ENCODE data around the gene GJC1.
"Not testable (repeated sequence)": the region's sequence is repeated elsewhere in the genome, so short reads cannot be mapped to it uniquely, and the experiment has no call there.

The GJC1 gene

GRCh38 chr17:44759086-44759915 lies 70.8 kb downstream of the GJC1 start:
- peak overlapping the region; percentile 9 for H3K4me3 Mint-ChIP-seq
- peaks cover 34% of the 10 kb centered on the region for H3K27me3 Mint-ChIP-seq (ENCODE audit: low read depth)
- no peaks in the 10 kb centered on the region for H3K9me3 Mint-ChIP-seq
- H3K4me1 Mint-ChIP-seq (ENCODE audit: low read depth), result no peaks in the 10 kb centered on the region
- no peak for DNase-seq (ENCODE audit: low spot score)
- H3K27ac Mint-ChIP-seq, result no peak overlapping the region
- H3K36me3 Mint-ChIP-seq (ENCODE audit: low read depth), result no peaks in the 10 kb centered on the region

GRCh38 chr17:44758414-44759085 lies 71.5 kb downstream of the GJC1 start, which contains the start of gene ADAM11:
Gene ADAM11, plus strand, starts transcription at chr17:44758988. Its CDS starts 212 bp downstream, at chr17:44759200.
- H3K9me3 Mint-ChIP-seq, result no peaks in the 10 kb centered on the region
- H3K27ac Mint-ChIP-seq, result no peak within 1 kb of the TSS
- H3K4me3 Mint-ChIP-seq, result peak within 1 kb of the TSS; percentile 59
- no peaks in the 10 kb centered on the region for H3K36me3 Mint-ChIP-seq (ENCODE audit: low read depth)
- no peaks in the 10 kb centered on the region for H3K4me1 Mint-ChIP-seq (ENCODE audit: low read depth)
- DNase-seq (ENCODE audit: low spot score), result no peak
- peaks cover 31% of the 10 kb centered on the region for H3K27me3 Mint-ChIP-seq (ENCODE audit: low read depth)

- no peak for DNase-seq (ENCODE audit: low spot score)
- no peak overlapping the region for H3K27ac Mint-ChIP-seq
- no peaks in the 10 kb centered on the region for H3K36me3 Mint-ChIP-seq (ENCODE audit: low read depth)
- H3K4me3 Mint-ChIP-seq, result peak overlapping the region; percentile 59
- no peaks in the 10 kb centered on the region for H3K4me1 Mint-ChIP-seq (ENCODE audit: low read depth)
- no peaks in the 10 kb centered on the region for H3K9me3 Mint-ChIP-seq
- peaks cover 30% of the 10 kb centered on the region for H3K27me3 Mint-ChIP-seq (ENCODE audit: low read depth)
These were observed 72.1 kb downstream of the GJC1 start for GRCh38 chr17:44757918-44758413.

DNA sequence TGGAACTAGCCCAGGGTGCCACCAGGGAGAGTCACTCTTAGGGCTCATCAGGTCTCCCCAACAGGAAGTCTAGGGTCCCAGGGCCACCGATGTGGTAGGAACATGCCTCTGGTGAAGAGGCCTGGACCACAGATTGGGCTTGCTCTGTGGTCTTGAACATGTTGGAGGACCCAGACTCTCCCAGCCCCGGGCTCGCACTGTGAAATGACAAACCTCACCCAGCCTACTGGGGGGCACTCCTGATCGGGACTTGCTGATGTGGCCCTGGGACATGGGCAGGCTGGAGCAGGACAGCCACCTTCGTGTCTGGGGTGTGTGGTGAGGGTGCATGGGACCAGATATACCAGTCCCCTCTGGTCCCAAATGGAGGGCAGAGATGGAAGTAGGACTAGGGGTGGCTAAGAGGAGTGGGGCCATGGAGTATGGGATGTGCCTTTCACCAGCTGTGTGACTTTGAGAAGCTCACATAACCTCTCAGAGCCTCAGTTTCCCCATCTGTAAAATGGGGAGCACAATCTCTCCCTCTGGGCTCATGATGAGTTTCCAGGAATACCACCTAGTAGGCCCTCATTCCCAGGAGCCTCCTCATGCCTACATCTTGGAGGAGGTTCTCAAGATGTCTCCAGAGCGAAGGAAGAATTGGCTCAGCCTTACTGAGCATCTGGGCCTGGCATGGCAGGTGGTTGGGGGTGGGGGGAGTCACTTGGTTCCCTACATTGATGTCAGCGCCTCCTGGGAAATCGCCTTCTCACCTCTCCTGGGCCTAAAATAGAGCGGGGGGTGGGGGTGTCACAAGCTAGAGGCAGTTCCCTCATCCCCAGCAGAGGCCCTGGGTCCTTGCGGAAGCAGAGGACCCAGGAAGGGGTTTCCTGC lies 72.8 kb downstream of the GJC1 start:
- Mint-ChIP-seq H3K9me3 (no peaks in the 10 kb centered on the region), H3K27ac (no peak overlapping the region), H3K36me3 (ENCODE audit: low read depth) (no peaks in the 10 kb centered on the region), H3K4me1 (ENCODE audit: low read depth) (no peaks in the 10 kb centered on the region), H3K27me3 (ENCODE audit: low read depth) (peaks cover 30% of the 10 kb centered on the region), H3K4me3 (no peak overlapping the region)
- DNase-seq (ENCODE audit: low spot score), result no peak

DNA sequence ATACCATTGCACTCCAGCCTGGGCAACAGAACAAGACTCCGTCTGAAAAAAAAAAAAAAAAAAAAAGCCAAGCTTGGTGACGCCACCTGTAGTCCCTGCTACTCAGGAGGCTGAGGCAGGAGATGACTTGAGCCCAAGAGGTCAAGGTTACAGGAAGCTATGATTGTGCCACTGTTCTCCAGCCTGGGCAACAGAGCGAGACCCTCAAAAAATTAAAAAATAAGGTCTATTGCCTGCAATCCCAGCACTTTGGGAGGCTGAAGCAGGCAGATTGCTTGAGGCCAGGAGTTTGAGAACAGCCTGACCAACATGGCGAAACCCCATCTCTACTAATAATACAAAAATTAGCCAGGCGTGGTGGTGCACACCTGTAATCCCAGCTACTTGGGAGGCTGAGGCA lies 74.9 kb downstream of the GJC1 start:
- peaks cover 18% of the 10 kb centered on the region for H3K27me3 Mint-ChIP-seq (ENCODE audit: low read depth)
- H3K4me1 Mint-ChIP-seq (ENCODE audit: low read depth); H3K27ac Mint-ChIP-seq; H3K4me3 Mint-ChIP-seq; H3K9me3 Mint-ChIP-seq; DNase-seq (ENCODE audit: low spot score): not testable (repeated sequence)
- peaks cover 11% of the 10 kb centered on the region for H3K36me3 Mint-ChIP-seq (ENCODE audit: low read depth)

DNA sequence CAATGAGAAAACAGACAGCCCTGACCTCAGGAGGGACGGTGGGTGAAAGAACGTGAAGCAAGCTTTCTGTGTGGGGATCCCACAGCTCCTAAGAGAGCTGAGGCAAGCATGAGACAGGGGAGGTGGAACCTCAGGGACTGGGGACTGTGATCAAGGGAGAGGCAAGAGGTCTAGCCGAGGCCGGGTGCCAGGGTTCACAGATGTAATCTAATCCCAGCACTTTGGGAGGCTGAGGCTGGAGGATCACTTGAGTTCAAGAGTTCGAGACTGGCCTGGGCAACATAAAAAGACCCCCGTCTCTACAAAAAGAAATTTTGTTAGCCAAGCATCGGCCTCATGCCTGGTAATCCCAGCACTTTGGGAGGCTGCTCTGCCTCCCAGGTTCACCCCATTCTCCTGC lies 75.8 kb downstream of the GJC1 start:
- Mint-ChIP-seq H3K27ac (no peak overlapping the region), H3K4me1 (ENCODE audit: low read depth) (no peaks in the 10 kb centered on the region), H3K27me3 (ENCODE audit: low read depth) (peaks cover 15% of the 10 kb centered on the region), H3K4me3 (no peak overlapping the region), H3K36me3 (ENCODE audit: low read depth) (peaks cover 13% of the 10 kb centered on the region), H3K9me3 (no peaks in the 10 kb centered on the region)
- DNase-seq (ENCODE audit: low spot score), result no peak

- Mint-ChIP-seq H3K27ac (no peak overlapping the region), H3K27me3 (ENCODE audit: low read depth) (peaks cover 14% of the 10 kb centered on the region), H3K4me3 (no peak overlapping the region), H3K36me3 (ENCODE audit: low read depth) (peaks cover 13% of the 10 kb centered on the region), H3K9me3 (no peaks in the 10 kb centered on the region), H3K4me1 (ENCODE audit: low read depth) (no peaks in the 10 kb centered on the region)
- no peak for DNase-seq (ENCODE audit: low spot score)
These were observed 76.9 kb downstream of the GJC1 start for GRCh38 chr17:44752953-44753861.

GRCh38 chr17:44751806-44752205 lies 78.3 kb downstream of the GJC1 start:
- H3K27ac Mint-ChIP-seq, result no peak overlapping the region
- no peaks in the 10 kb centered on the region for H3K4me1 Mint-ChIP-seq (ENCODE audit: low read depth)
- H3K9me3 Mint-ChIP-seq, result no peaks in the 10 kb centered on the region
- no peaks in the 10 kb centered on the region for H3K27me3 Mint-ChIP-seq (ENCODE audit: low read depth)
- no peak for DNase-seq (ENCODE audit: low spot score)
- H3K36me3 Mint-ChIP-seq (ENCODE audit: low read depth), result peaks cover 18% of the 10 kb centered on the region
- no peak overlapping the region for H3K4me3 Mint-ChIP-seq

DNA sequence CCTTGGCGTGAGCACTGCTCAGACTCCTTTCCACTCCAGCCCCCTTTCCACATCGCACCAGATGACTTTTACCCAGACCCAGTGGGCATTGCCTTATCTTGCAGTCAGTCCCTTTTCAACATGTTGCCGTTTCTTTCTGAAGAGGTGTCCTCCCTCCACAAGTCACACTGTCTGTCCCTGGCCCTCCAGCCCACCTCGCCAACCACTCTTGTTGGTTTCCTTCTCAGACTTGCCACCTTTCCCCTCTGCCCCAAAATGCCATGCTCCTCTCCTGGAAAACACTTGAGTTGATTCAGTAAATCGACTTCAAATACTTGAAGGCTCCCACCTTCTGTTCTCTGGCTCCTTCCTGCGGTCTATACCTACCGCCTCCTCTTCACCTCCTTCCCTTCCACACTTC lies 78.8 kb downstream of the GJC1 start:
- Mint-ChIP-seq H3K27ac (no peak overlapping the region), H3K4me3 (no peak overlapping the region), H3K27me3 (ENCODE audit: low read depth) (no peaks in the 10 kb centered on the region), H3K4me1 (ENCODE audit: low read depth) (no peaks in the 10 kb centered on the region), H3K36me3 (ENCODE audit: low read depth) (peaks cover 18% of the 10 kb centered on the region), H3K9me3 (no peaks in the 10 kb centered on the region)
- no peak for DNase-seq (ENCODE audit: low spot score)

- Mint-ChIP-seq H3K27me3 (ENCODE audit: low read depth) (no peaks in the 10 kb centered on the region), H3K9me3 (no peaks in the 10 kb centered on the region), H3K36me3 (ENCODE audit: low read depth) (peaks cover 18% of the 10 kb centered on the region), H3K4me1 (ENCODE audit: low read depth) (no peaks in the 10 kb centered on the region), H3K27ac (no peak overlapping the region), H3K4me3 (no peak overlapping the region)
- DNase-seq (ENCODE audit: low spot score), result no peak
These were observed 80.1 kb downstream of the GJC1 start for GRCh38 chr17:44749980-44750318.

DNA sequence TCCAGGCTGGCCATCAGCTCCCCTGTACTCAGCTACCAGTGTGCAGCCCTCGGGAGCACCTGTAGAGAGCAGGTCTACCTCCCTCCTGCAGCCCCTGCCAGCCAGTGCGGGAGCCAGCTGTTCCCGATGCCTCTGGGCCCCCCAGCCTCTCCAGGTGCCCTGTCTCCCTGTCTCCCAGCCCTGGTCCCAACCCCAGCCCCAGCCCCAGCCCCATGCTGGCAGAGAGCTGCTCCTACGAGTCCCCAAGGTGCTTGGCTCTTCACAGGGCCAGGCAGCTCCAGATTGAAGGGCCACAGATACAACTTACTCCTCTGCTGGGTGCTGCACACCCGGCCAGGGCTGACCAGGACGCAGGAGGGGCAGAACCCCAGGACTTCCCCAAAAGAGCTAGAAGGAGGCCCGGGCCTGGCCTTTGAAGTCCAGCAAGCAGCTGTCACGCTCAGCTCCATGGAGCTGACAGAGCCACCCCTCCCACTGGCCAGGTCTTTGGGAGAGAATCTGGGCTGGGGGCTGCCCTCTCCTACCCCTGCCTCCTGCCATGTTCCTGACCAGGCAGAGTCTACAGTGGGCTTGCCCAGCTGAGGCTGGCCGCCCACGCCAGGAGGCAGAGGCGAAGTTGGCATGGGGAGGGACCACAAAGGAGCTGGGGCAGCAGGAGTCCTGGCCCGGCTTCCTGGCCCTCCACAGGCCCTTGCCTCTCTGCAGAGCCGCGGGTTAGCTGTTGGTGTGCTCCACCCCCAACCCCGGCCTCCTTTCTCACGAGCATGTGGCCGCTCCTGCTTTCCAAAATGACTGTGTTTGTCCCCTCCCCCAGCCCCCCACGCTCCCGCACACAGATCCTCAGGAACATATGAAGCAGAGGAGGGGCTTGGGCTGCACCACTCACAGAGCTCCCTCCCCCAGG lies 80.8 kb downstream of the GJC1 start:
- DNase-seq (ENCODE audit: low spot score), result no peak
- Mint-ChIP-seq H3K27me3 (ENCODE audit: low read depth) (no peaks in the 10 kb centered on the region), H3K4me3 (no peak overlapping the region), H3K9me3 (no peaks in the 10 kb centered on the region), H3K27ac (no peak overlapping the region), H3K36me3 (ENCODE audit: low read depth) (peaks cover 18% of the 10 kb centered on the region), H3K4me1 (ENCODE audit: low read depth) (no peaks in the 10 kb centered on the region)
